HG02938 (cell line): Measurements from ENCODE around the gene IQCF5.
"Not testable (repeated sequence)": the region's sequence is repeated elsewhere in the genome, so short reads cannot be mapped to it uniquely, and the experiment has no call there.

ENCODE experiments used
- ATAC-seq: cut with Tn5 transposase; IDR thresholded peaks from one replicate; pipeline ENCODE4 v1.9.1; 2021; ENCODE audit warnings: mild to moderate bottlenecking, moderate library complexity; ENCODE audit not compliant: unreplicated experiment

IQCF5 gene

GRCh38 chr3:51869304-51869703, 6.1 kb downstream of the IQCF5 start:
- no peak for ATAC-seq

GRCh38 chr3:51868896-51869295, 6.5 kb downstream of the IQCF5 start:
- not testable (repeated sequence) for ATAC-seq

GRCh38 chr3:51862886-51863285, 12.5 kb downstream of the IQCF5 start:
- ATAC-seq: no peak

GRCh38 chr3:51860703-51861665, 14.4 kb downstream of the IQCF5 start, which contains the start of gene IQCF2:
TSS of gene IQCF2 (plus strand) at chr3:51861615. CDS start at chr3:51861667, 52 bp downstream.
- no peak for ATAC-seq

GRCh38 chr3:51855411-51855810, 20.0 kb downstream of the IQCF5 start:
- ATAC-seq: not testable (repeated sequence)

GRCh38 chr3:51845129-51845528, 30.3 kb downstream of the IQCF5 start:
- no peak for ATAC-seq

- no peak for ATAC-seq
Observed at GRCh38 chr3:51836606-51837005, 38.8 kb downstream of the IQCF5 start.

GRCh38 chr3:51830836-51831385, 44.5 kb downstream of the IQCF5 start:
- no peak for ATAC-seq

GRCh38 chr3:51830345-51830744, 45.1 kb downstream of the IQCF5 start:
- no peak for ATAC-seq

GRCh38 chr3:51828297-51828696, 47.1 kb downstream of the IQCF5 start:
- no peak for ATAC-seq
